ENCODE results near the gene PDGFRB. TPM values are rescaled to one million over a fixed set of nuclear protein-coding genes. Genes with fewer than 3 reads are reported as not detected.

Gene PDGFRB
- total and polyA plus RNA-seq, 4 donors = 5.2 to 13.1 (median 8.3) TPM

DNA sequence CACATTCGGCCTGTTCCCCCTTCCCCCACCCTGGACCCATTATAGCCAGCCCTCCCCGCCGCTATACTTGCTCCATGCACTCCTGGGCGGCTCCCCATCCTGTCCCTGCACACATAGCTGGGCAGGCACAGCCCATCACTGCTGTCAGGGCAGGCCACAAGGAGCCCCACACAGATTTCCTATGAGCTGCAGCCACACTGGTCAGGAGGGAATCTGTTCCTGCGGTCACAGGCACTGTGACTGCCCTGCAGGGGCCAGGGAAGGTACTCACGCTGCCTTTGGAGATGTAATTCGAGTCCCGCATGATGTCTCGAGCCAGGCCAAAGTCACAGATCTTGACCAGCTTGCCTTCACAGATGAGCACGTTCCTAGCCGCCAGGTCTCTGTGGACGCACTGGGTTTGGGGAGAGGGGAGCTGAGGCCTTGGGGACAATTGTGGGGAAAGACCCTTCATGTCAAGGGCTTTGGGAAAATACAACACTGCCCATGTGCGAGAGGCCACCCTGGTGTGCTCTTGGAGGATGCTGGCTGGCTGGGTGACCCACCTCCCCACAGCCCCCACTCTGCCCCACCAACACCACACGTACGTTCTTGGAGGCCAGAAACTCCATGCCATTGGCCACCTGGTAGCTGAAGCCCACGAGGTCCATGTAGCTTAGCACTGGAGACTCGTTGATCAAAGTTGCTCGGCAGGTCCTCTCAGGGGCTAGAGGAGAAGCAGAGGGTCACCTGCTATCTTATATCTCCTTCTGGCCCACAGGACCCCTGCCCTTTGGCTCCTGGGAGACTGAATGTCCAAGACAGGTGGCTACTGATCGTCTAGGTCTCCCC, 34.8 kb downstream of the PDGFRB start:
- WGBS = 90% methylated on average over 19 of the region's 19 CpGs
- Histone ChIP-seq H3K9ac (ENCODE audit: low read depth in 1 of 2, low read length in 2 of 2) (no peak overlapping the region), H3K4me3 (ENCODE audit: low read depth in 1 of 3, low read length in 3 of 3) (no peak overlapping the region), H3K9me3 (ENCODE audit: control insufficient read depth in 4 of 4, low read length in 3 of 4) (no peaks in the 10 kb centered on the region), H3K27me3 (ENCODE audit: control insufficient read depth in 4 of 4, insufficient read depth in 4 of 4, low read length in 3 of 4) (no peaks in the 10 kb centered on the region), H3K27ac (ENCODE audit: low read depth in 1 of 2, low read length in 2 of 2) (no peak overlapping the region), H3K4me1 (ENCODE audit: control insufficient read depth in 4 of 4, insufficient read depth in 4 of 4, low read length in 3 of 4) (peaks cover 0 to 2% (median 0%) of the 10 kb centered on the region in 4 donors), H3K36me3 (ENCODE audit: control insufficient read depth in 4 of 4, insufficient read depth in 3 of 4, low read depth in 1 of 4, low read length in 3 of 4) (peaks cover 0 to 26% (median 2%) of the 10 kb centered on the region in 4 donors)
- no peak for DNase-seq (ENCODE audit: low spot score)
- no peak for TF ChIP-seq YY1 (IDR thresholded peaks at IDR 0.05)
- no peak for TF ChIP-seq HNF4G (IDR thresholded peaks at IDR 0.05)
- no peak for TF ChIP-seq TAF1 (conservative IDR thresholded peaks at IDR 0.05)
- TF ChIP-seq, protein P1, sequence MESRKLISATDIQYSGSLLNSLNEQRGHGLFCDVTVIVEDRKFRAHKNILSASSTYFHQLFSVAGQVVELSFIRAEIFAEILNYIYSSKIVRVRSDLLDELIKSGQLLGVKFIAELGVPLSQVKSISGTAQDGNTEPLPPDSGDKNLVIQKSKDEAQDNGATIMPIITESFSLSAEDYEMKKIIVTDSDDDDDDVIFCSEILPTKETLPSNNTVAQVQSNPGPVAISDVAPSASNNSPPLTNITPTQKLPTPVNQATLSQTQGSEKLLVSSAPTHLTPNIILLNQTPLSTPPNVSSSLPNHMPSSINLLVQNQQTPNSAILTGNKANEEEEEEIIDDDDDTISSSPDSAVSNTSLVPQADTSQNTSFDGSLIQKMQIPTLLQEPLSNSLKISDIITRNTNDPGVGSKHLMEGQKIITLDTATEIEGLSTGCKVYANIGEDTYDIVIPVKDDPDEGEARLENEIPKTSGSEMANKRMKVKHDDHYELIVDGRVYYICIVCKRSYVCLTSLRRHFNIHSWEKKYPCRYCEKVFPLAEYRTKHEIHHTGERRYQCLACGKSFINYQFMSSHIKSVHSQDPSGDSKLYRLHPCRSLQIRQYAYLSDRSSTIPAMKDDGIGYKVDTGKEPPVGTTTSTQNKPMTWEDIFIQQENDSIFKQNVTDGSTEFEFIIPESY (IDR thresholded peaks at IDR 0.05) = no peak
- TF ChIP-seq, protein P2, sequence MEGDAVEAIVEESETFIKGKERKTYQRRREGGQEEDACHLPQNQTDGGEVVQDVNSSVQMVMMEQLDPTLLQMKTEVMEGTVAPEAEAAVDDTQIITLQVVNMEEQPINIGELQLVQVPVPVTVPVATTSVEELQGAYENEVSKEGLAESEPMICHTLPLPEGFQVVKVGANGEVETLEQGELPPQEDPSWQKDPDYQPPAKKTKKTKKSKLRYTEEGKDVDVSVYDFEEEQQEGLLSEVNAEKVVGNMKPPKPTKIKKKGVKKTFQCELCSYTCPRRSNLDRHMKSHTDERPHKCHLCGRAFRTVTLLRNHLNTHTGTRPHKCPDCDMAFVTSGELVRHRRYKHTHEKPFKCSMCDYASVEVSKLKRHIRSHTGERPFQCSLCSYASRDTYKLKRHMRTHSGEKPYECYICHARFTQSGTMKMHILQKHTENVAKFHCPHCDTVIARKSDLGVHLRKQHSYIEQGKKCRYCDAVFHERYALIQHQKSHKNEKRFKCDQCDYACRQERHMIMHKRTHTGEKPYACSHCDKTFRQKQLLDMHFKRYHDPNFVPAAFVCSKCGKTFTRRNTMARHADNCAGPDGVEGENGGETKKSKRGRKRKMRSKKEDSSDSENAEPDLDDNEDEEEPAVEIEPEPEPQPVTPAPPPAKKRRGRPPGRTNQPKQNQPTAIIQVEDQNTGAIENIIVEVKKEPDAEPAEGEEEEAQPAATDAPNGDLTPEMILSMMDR (IDR thresholded peaks at IDR 0.05; ENCODE audit: low read depth, low read length, missing input control) = no peak
- no peak for TF ChIP-seq RAD21 (IDR thresholded peaks at IDR 0.05)
- TF ChIP-seq FOXA1 (IDR thresholded peaks at IDR 0.05) = no peak
- no peak for TF ChIP-seq GABPA (IDR thresholded peaks at IDR 0.05 in 1 of 2, conservative IDR thresholded peaks at IDR 0.05 in 1 of 2)
- TF ChIP-seq EGR1 (IDR thresholded peaks at IDR 0.05; ENCODE audit: low read depth in 2 of 2) = no peak
- TF ChIP-seq NR2F2 (IDR thresholded peaks at IDR 0.05) = no peak
- TF ChIP-seq JUND (IDR thresholded peaks at IDR 0.05) = no peak
- TF ChIP-seq, protein P3, sequence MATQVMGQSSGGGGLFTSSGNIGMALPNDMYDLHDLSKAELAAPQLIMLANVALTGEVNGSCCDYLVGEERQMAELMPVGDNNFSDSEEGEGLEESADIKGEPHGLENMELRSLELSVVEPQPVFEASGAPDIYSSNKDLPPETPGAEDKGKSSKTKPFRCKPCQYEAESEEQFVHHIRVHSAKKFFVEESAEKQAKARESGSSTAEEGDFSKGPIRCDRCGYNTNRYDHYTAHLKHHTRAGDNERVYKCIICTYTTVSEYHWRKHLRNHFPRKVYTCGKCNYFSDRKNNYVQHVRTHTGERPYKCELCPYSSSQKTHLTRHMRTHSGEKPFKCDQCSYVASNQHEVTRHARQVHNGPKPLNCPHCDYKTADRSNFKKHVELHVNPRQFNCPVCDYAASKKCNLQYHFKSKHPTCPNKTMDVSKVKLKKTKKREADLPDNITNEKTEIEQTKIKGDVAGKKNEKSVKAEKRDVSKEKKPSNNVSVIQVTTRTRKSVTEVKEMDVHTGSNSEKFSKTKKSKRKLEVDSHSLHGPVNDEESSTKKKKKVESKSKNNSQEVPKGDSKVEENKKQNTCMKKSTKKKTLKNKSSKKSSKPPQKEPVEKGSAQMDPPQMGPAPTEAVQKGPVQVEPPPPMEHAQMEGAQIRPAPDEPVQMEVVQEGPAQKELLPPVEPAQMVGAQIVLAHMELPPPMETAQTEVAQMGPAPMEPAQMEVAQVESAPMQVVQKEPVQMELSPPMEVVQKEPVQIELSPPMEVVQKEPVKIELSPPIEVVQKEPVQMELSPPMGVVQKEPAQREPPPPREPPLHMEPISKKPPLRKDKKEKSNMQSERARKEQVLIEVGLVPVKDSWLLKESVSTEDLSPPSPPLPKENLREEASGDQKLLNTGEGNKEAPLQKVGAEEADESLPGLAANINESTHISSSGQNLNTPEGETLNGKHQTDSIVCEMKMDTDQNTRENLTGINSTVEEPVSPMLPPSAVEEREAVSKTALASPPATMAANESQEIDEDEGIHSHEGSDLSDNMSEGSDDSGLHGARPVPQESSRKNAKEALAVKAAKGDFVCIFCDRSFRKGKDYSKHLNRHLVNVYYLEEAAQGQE (IDR thresholded peaks at IDR 0.05) = no peak
- no peak for TF ChIP-seq SP1 (IDR thresholded peaks at IDR 0.05)
- TF ChIP-seq RXRA (IDR thresholded peaks at IDR 0.05) = no peak
- TF ChIP-seq HNF4A (conservative IDR thresholded peaks at IDR 0.05) = no peak
- no peak for TF ChIP-seq FOXA2 (IDR thresholded peaks at IDR 0.05)
- TF ChIP-seq, protein P4, sequence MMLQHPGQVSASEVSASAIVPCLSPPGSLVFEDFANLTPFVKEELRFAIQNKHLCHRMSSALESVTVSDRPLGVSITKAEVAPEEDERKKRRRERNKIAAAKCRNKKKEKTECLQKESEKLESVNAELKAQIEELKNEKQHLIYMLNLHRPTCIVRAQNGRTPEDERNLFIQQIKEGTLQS (IDR thresholded peaks at IDR 0.05) = no peak
- TF ChIP-seq, protein P5, sequence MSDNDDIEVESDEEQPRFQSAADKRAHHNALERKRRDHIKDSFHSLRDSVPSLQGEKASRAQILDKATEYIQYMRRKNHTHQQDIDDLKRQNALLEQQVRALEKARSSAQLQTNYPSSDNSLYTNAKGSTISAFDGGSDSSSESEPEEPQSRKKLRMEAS (IDR thresholded peaks at IDR 0.05) = no peak
